Body of pancreas (tissue), 4 donors: ENCODE data around the gene CHN1. TPM values are rescaled to one million over a fixed set of nuclear protein-coding genes. Genes with fewer than 3 reads are reported as not detected.

Source experiments
- ATAC-seq: fragments of 150-250 bp; one replicate; pipeline ENCODE4 v1.9.1; 2016
- DNase-seq, 4 donors: peaks; one replicate each; pipeline ENCODE4 v3.0.0-alpha.2; 2019
- H3K27ac ChIP-seq, 4 donors: fragments of 200-600 bp; sonication (generic); 1 replicate in 3 of 4; 2 replicates in 1 of 4; pipeline versions ENCODE4 v1.5.1 to v1.6.1; 2016 to 2019; ENCODE audit warnings: mild to moderate bottlenecking in 1 of 4, mixed read lengths in 1 of 4, moderate library complexity in 1 of 4
- H3K27me3 ChIP-seq, 2 donors: fragments of 200-600 bp; sonication (generic); one replicate each; pipeline ENCODE4 v1.6.0; 2016; ENCODE audit warnings: mild to moderate bottlenecking in 1 of 2
- H3K36me3 ChIP-seq, 2 donors: fragments of 200-600 bp; sonication (generic); replicated peaks in 1 of 2; 2 replicates each; pipeline ENCODE4 v1.5.1; 2016; ENCODE audit warnings: low read depth in 2 of 2; ENCODE audit not compliant: insufficient read depth in 1 of 2
- H3K4me1 ChIP-seq: fragments of 200-600 bp; sonication (generic); one replicate; pipeline ENCODE4 v1.6.0; 2016
- H3K4me3 ChIP-seq, 2 donors: fragments of 200-600 bp; sonication (generic); 1 replicate in 1 of 2; 2 replicates in 1 of 2; pipeline ENCODE4 v1.5.1; 2016 to 2019
- H3K9me3 ChIP-seq, 3 donors: fragments of 200-600 bp; sonication (generic); 1 replicate in 2 of 3; 2 replicates in 1 of 3; pipeline ENCODE4 v1.5.1; 2016
- POLR2A ChIP-seq, 3 donors: fragments of 450-650 bp; IDR thresholded peaks; one replicate each; pipeline ENCODE4 v1.6.1; 2016; ENCODE audit warnings: antibody characterized with exemption in 3 of 3, mild to moderate bottlenecking in 2 of 3
- WGBS, 2 donors: methylation state at CpG; one replicate each; pipeline ENCODE4 v1.1.5; 2017; 5-methylcytosine and 5-hydroxymethylcytosine counted together
- intact Hi-C: fragments of 100-400 bp; cut with DNase I; formaldehyde crosslinking; loops from one replicate; pipeline ENCODE4 v1.15.1; 2023
- total RNA-seq, 2 donors: library from RNA; depleted of rRNA; stranded (reverse); fragments of >200 nt; gene quantifications; one replicate each; pipeline ENCODE4 v1.1.0, GENCODE V29; 2016
- TF ChIP-seq, protein P1 (sequence below), 7 experiments: fragments of 450-650 bp in 4 of 7; fragments of 200-600 bp in 3 of 7; sonication (generic) in 3 of 7; IDR thresholded peaks; one replicate each; pipeline ENCODE4 v1.5.1; 2016 to 2019; ENCODE audit warnings: antibody characterized with exemption in 7 of 7

The CHN1 gene
- total RNA-seq, 2 donors from 2014 or later = 2.9 to 11.9 TPM

DNA sequence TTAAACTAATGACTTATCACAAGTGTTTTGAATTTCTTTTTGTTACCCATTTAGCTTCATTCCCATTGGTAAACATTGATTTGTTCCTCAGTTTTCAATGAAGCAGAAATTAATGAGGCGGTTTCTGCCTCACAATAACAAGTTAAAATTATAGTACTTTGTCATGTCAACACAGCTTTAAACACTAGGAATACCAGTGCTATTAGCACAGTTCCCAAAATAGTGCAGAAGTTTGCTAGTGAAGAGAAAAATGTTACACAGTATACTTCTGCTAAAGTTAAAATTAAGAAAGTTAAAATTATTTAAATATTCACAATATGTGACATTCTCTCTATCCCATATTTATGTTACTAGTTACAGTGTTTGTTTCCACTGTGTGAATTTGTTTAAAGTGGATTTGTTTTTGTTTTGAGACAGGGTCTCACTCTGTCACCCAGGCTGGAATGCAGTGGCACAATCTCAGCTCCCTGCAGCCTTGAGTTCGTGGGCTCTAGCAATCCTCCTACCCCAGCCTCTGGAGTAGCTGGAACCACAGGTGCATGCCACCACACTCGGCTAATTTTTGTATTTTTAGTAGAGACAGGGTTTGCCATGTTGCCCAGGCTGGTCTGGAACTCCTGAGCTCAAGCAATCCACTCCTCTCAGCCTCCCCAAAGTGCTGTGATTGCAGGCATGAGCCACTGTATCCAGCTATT is 3.8 kb upstream of the CHN1 start:
- Histone ChIP-seq H3K36me3 (no peaks in the 10 kb centered on the region), H3K27me3 (peaks cover 0 to 4% of the 10 kb centered on the region in 2 donors), H3K27ac (no peak overlapping the region), H3K9me3 (no peaks in the 10 kb centered on the region), H3K4me3 (no peak overlapping the region), H3K4me1 (peaks cover 5% of the 10 kb centered on the region)
- DNase-seq (no peak), ATAC-seq (no peak)
- 89 to 91% methylated on average over 3 of the region's 3 CpGs for WGBS, 2 donors
- TF ChIP-seq, protein P1, sequence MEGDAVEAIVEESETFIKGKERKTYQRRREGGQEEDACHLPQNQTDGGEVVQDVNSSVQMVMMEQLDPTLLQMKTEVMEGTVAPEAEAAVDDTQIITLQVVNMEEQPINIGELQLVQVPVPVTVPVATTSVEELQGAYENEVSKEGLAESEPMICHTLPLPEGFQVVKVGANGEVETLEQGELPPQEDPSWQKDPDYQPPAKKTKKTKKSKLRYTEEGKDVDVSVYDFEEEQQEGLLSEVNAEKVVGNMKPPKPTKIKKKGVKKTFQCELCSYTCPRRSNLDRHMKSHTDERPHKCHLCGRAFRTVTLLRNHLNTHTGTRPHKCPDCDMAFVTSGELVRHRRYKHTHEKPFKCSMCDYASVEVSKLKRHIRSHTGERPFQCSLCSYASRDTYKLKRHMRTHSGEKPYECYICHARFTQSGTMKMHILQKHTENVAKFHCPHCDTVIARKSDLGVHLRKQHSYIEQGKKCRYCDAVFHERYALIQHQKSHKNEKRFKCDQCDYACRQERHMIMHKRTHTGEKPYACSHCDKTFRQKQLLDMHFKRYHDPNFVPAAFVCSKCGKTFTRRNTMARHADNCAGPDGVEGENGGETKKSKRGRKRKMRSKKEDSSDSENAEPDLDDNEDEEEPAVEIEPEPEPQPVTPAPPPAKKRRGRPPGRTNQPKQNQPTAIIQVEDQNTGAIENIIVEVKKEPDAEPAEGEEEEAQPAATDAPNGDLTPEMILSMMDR (IDR thresholded peaks at IDR 0.05) = no peak
- TF ChIP-seq POLR2A (IDR thresholded peaks at IDR 0.05) = no peak
- intact Hi-C loops = no loop called here

DNA sequence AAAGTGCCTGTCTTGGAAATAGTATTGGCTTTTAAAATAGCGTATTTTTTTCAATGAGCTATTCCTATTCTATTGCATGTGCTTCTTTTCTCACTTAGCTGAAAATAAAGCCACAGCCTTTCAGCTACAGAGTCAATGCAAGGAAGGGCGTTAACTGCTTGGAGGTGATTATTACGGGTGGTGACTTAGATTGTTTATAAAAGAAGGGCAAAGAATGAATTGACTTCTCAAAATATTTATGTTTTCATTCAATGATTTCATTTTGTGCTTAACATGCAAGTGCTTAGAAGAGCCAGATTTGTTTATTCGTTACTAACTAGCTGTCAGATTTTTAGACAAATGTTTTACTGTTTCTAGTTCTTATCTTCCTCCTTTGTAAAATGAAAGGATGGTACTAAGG is 2.8 kb upstream of the CHN1 start:
- no peak overlapping the region for H3K27ac ChIP-seq
- intact Hi-C loops = no loop called here
- WGBS, 2 donors = 60 to 84% methylated on average over 4 of the region's 4 CpGs
- peaks cover 0 to 4% of the 10 kb centered on the region in 2 donors for H3K27me3 ChIP-seq
- ATAC-seq (no peak), DNase-seq (no peak)
- TF ChIP-seq POLR2A (IDR thresholded peaks at IDR 0.05) = no peak
- TF ChIP-seq, protein P1 (IDR thresholded peaks at IDR 0.05) = no peak
- H3K36me3 ChIP-seq = no peaks in the 10 kb centered on the region
- H3K9me3 ChIP-seq = no peaks in the 10 kb centered on the region
- H3K4me3 ChIP-seq = no peak overlapping the region
- H3K4me1 ChIP-seq = peaks cover 5% of the 10 kb centered on the region

DNA sequence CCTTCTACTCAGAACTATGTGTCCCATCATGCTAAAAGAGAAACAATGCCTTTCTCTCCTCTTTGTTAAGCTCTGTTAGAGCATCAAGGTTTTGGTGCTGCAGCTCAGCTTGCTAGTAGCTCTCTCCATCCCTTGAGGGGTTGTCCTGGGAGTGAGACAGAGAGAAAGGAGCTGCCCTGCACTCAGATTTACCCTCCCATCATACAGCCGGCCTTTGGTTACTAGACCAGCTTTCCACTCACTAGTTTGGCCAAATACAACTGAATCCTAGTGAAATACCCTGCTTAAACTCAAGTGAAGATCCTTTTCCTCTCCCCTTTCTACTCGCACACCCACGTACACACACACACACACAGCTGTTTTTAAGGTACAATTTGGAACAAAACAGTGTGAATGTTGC is 2.3 kb upstream of the CHN1 start:
- no peaks in the 10 kb centered on the region for H3K9me3 ChIP-seq
- no peak for ATAC-seq
- no peak for DNase-seq
- no peak overlapping the region for H3K4me3 ChIP-seq
- peaks cover 0 to 4% of the 10 kb centered on the region in 2 donors for H3K27me3 ChIP-seq
- no peak overlapping the region for H3K27ac ChIP-seq
- 83% methylated on average over 3 of the region's 3 CpGs for WGBS, 2 donors
- TF ChIP-seq, protein P1 (IDR thresholded peaks at IDR 0.05) = no peak
- TF ChIP-seq POLR2A (IDR thresholded peaks at IDR 0.05) = no peak
- H3K4me1 ChIP-seq = peaks cover 5% of the 10 kb centered on the region
- intact Hi-C loops = no loop called here
- H3K36me3 ChIP-seq = no peaks in the 10 kb centered on the region

DNA sequence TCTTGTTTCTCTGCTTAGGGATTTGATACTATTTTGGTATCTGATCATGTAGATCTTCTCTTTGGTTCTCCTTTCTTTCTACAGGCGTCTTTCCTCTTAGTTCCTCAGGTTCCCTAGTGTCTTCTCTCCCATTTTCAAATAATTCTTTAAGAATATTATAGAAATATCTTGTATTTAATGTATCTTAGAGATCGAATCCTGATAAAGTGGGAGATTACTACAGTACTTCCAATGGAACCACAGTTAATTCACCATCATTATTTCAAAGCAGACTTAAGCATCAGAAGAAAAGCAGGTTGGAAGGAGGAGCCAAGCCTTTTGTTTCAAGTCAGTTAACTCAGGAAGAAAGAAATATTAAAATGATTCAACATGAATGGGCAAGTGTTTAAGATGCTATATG is 1.1 kb upstream of the CHN1 start:
- Histone ChIP-seq H3K27me3 (peaks cover 0 to 4% of the 10 kb centered on the region in 2 donors), H3K4me3 (no peak overlapping the region), H3K36me3 (no peaks in the 10 kb centered on the region), H3K4me1 (peaks cover 5% of the 10 kb centered on the region), H3K9me3 (no peaks in the 10 kb centered on the region), H3K27ac (no peak overlapping the region)
- intact Hi-C loops = no loop called here
- TF ChIP-seq, protein P1 (IDR thresholded peaks at IDR 0.05) = no peak
- TF ChIP-seq POLR2A (IDR thresholded peaks at IDR 0.05) = no peak
- 52 to 69% methylated on average over 2 of the region's 2 CpGs for WGBS, 2 donors
- no peak for ATAC-seq
- no peak for DNase-seq

DNA sequence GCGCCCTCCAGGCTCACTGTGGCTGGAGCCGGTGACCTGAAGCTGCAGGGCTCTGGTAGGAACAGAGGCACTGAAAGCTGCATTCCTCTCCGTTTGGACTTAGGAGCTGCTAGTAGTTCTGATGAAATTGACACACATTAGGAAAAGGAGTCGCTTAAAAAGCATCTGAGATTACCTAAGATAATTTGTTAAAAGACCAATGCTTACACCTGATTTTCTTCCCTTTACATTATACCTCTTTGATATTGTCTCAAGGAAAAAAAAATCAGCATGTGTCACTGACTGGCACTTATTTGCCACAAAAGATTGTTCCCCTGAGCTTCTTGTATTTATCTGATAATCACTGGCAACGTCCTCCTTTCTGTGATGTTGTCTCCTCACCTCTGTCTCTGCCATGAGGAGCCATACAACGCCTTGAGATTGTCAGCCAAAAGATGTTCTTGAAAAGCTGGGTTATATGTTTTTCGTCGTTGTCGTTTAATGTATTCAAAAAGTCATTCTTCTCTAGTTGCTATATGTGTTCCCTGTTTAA is 618 bp upstream of the CHN1 start:
- H3K9me3 ChIP-seq = no peaks in the 10 kb centered on the region
- no peak for ATAC-seq
- intact Hi-C loops = no loop called here

More for the DNA sequence above, 618 bp upstream of the CHN1 start:
- WGBS, 2 donors = 25 to 27% methylated on average over 9 of the region's 9 CpGs
- H3K4me1 ChIP-seq = peaks cover 5% of the 10 kb centered on the region
- H3K4me3 ChIP-seq = no peak overlapping the region
- TF ChIP-seq POLR2A (IDR thresholded peaks at IDR 0.05) = no peak
- TF ChIP-seq, protein P1 (IDR thresholded peaks at IDR 0.05) = no peak
- DNase-seq = no peak
- H3K27me3 ChIP-seq = peaks cover 0 to 4% of the 10 kb centered on the region in 2 donors
- H3K36me3 ChIP-seq = no peaks in the 10 kb centered on the region
- H3K27ac ChIP-seq = no peak overlapping the region
